Activated CD8-positive, alpha-beta T cell treated with anti-CD3 and anti-CD28 coated beads for 36 hours (primary cell): Measurements from ENCODE around the gene ARMC3. TPM values are rescaled to one million over a fixed set of nuclear protein-coding genes. Genes with fewer than 3 reads are reported as not detected.

Experiments used
- ATAC-seq: fragments of 200-7000 bp; cut with Tn5 transposase; one replicate; pipeline ENCODE4 v1.10.0; 2021; ENCODE audit warnings: mild to moderate bottlenecking, moderate library complexity
- CTCF ChIA-PET: fragments of 350-600 bp; sonication (Branson Sonifier 250); formaldehyde crosslinking; loops from one replicate; lab custom pipeline; 2021; ENCODE audit warnings: antibody characterized with exemption; lab: Charles Lee
- POLR2A ChIA-PET: fragments of 350-600 bp; sonication (Branson Sonifier 250); formaldehyde crosslinking; loops from one replicate; lab custom pipeline; 2021; ENCODE audit warnings: antibody characterized with exemption; lab: Charles Lee
- DNase-seq: peaks from one replicate; pipeline ENCODE4 v3.0.0-alpha.2; 2020
- H3K27ac Mint-ChIP-seq: one replicate; pipeline ENCODE4 v1.8.0; 2021; ENCODE audit warnings: mild to moderate bottlenecking, mixed read lengths
- H3K27me3 Mint-ChIP-seq: one replicate; pipeline ENCODE4 v1.8.0; 2021; ENCODE audit warnings: mixed read lengths
- H3K36me3 Mint-ChIP-seq: one replicate; pipeline ENCODE4 v1.8.0; 2021; ENCODE audit warnings: low read depth, mixed read lengths
- H3K4me1 Mint-ChIP-seq: one replicate; pipeline ENCODE4 v1.8.0; 2021; ENCODE audit warnings: low read depth, mixed read lengths
- H3K4me3 Mint-ChIP-seq: one replicate; pipeline ENCODE4 v1.8.0; 2021; ENCODE audit warnings: mild to moderate bottlenecking, moderate library complexity, mixed read lengths
- H3K9me3 Mint-ChIP-seq: one replicate; pipeline ENCODE4 v1.8.0; 2021; ENCODE audit warnings: mixed read lengths
- CTCF ChIP-seq: fragments of 200-600 bp; IDR thresholded peaks from one replicate; pipeline ENCODE4 v1.8.0; 2022; ENCODE audit warnings: antibody characterized with exemption, mild to moderate bottlenecking
- intact Hi-C: fragments of 100-400 bp; cut with micrococcal nuclease; formaldehyde crosslinking; loops from one replicate; pipeline ENCODE4 v1.10.0; 2022
- total RNA-seq, 2 experiments: library from RNA; stranded (reverse); gene quantifications; one replicate each; pipeline ENCODE4 v1.2.3, GENCODE V29; 2021

Gene ARMC3
- total RNA-seq, 2 experiments from 2014 or later = not detected

GRCh38 chr10:23081221-23081750 lies 153.4 kb downstream of the ARMC3 start:
- CTCF ChIA-PET = interaction anchor here (0.9 to 1.9 kb wide), 2 partner anchors 9 to 76 kb away, joined by 3 to 5 read pairs; no protein-coding TSS in a partner anchor
- ATAC-seq = no peak
- H3K27me3 Mint-ChIP-seq = peaks cover 32% of the 10 kb centered on the region

GRCh38 chr10:23081891-23082290 lies 154.0 kb downstream of the ARMC3 start:
- intact Hi-C loops = no loop called here

More at GRCh38 chr10:23081221-23081750, 153.4 kb downstream of the ARMC3 start:
- H3K36me3 Mint-ChIP-seq = no peaks in the 10 kb centered on the region
- no peak for TF ChIP-seq CTCF
- no peaks in the 10 kb centered on the region for H3K9me3 Mint-ChIP-seq
- H3K27ac Mint-ChIP-seq = no peak overlapping the region
- H3K4me3 Mint-ChIP-seq = no peak overlapping the region
- no peak for DNase-seq
- intact Hi-C loops = no loop called here
- no peaks in the 10 kb centered on the region for H3K4me1 Mint-ChIP-seq
- POLR2A ChIA-PET = no interaction called here

More at GRCh38 chr10:23081891-23082290, 154.0 kb downstream of the ARMC3 start:
- TF ChIP-seq CTCF = no peak
- Mint-ChIP-seq H3K9me3 (no peaks in the 10 kb centered on the region), H3K36me3 (no peaks in the 10 kb centered on the region), H3K4me1 (no peaks in the 10 kb centered on the region), H3K27me3 (peaks cover 33% of the 10 kb centered on the region), H3K4me3 (no peak overlapping the region), H3K27ac (no peak overlapping the region)
- CTCF ChIA-PET = interaction anchor here (1.9 kb wide), 1 partner anchor 9 kb away, joined by 5 read pairs; no protein-coding TSS in a partner anchor
- POLR2A ChIA-PET = interaction anchor here (1.0 kb wide), 1 partner anchor 68 kb away, joined by 4 read pairs; no protein-coding TSS in a partner anchor
- DNase-seq = no peak
- ATAC-seq = no peak

Other genes starting within 250 kb of the ARMC3 start
- 100 to 1,000 TPM; 108 to 115 TPM for gene PIP4K2A, start 213.5 kb upstream of the ARMC3 start, total RNA-seq
- 1 to 10 TPM; 6.9 to 9.1 TPM for gene MSRB2, start 167.5 kb downstream of the ARMC3 start, total RNA-seq